Epithelial cell of proximal tubule (primary cell): Measurements from ENCODE around the gene STARD7. TPM values are rescaled to one million over a fixed set of nuclear protein-coding genes. Genes with fewer than 3 reads are reported as not detected.

Experiments used
- DNase-seq: peaks from one replicate; pipeline ENCODE4 v3.0.0-alpha.2; 2011; ENCODE audit warnings: low read depth
- H3K4me3 ChIP-seq: 2 replicates; pipeline ENCODE4 v1.5.1; 2011; ENCODE audit warnings: low read depth, mild to moderate bottlenecking, low read length
- total RNA-seq: library from RNA; depleted of rRNA; stranded (reverse); fragments of >200 nt; gene quantifications from 2 replicates; pipeline ENCODE4 v1.2.3, GENCODE V29; 2015
- TF ChIP-seq, protein P1 (sequence below): conservative IDR thresholded peaks from 2 replicates; pipeline ENCODE4 v1.5.1; 2012; ENCODE audit warnings: low read depth, mild to moderate bottlenecking, low read length

The STARD7 gene
- total RNA-seq, 1 donor from 2014 or later: 99.2 TPM

DNA sequence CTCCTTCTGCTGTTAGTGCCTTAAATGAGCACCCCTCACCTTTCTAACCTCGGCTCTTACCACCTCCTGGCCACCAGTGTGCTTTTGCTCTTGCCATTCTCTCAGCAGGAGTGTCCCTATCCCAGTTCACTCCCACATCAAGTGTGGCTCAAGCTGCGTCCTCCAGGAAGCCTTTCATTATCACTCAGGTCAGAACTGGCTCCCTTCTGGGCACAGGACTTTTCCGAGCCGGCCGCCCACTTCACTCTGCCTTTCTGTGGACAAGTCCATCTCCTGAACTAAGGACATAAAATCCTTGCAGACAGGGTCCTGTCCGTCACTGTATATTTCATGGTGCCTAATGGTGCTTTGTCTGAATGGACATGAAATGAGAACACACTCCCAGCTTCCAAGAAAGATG, 41.6 kb upstream of the STARD7 start:
- TF ChIP-seq, protein P1, sequence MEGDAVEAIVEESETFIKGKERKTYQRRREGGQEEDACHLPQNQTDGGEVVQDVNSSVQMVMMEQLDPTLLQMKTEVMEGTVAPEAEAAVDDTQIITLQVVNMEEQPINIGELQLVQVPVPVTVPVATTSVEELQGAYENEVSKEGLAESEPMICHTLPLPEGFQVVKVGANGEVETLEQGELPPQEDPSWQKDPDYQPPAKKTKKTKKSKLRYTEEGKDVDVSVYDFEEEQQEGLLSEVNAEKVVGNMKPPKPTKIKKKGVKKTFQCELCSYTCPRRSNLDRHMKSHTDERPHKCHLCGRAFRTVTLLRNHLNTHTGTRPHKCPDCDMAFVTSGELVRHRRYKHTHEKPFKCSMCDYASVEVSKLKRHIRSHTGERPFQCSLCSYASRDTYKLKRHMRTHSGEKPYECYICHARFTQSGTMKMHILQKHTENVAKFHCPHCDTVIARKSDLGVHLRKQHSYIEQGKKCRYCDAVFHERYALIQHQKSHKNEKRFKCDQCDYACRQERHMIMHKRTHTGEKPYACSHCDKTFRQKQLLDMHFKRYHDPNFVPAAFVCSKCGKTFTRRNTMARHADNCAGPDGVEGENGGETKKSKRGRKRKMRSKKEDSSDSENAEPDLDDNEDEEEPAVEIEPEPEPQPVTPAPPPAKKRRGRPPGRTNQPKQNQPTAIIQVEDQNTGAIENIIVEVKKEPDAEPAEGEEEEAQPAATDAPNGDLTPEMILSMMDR: no peak
- no peak for DNase-seq
- H3K4me3 ChIP-seq: no peak overlapping the region

DNA sequence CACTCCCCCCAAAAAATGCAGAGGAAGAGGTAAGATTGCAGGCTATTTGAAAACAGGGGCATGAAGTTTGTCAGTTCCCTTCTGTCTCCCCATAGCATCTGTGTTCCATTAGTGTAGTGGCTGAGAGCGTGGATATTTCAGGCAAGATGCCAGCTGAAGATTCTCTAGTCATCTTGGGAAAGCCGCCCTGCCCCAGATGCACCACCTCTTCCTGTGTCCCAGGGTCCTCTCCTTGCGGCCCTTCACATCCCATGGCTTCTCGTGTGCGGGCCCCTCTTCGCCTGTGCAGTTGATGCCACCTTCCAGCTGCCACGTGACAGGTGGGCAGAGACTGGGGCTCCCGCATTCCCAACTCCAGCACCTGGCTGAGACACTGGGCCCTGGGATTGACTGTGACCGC, 41.0 kb upstream of the STARD7 start:
- DNase-seq: no peak
- H3K4me3 ChIP-seq: no peak overlapping the region
- TF ChIP-seq, protein P1: no peak

DNA sequence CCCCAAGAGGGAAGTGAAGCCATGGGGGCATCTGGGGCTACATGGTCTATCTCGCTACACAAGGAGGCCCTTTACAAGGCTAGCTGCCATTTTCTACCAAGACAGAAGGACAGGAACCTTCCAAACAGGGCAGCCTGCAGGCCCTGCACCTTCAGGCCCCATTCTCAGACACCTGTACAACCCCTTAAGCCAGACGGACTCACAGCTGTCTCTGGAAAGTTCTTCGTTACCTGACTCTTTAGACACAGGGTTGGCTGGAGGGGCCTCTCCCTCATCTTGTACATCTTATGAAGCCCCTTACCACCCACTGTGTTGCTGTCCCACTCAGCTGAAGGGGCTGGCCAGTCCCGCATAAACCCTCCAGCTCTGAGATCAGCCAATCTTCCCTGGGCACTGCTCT, 40.0 kb upstream of the STARD7 start:
- TF ChIP-seq, protein P1: no peak

DNA sequence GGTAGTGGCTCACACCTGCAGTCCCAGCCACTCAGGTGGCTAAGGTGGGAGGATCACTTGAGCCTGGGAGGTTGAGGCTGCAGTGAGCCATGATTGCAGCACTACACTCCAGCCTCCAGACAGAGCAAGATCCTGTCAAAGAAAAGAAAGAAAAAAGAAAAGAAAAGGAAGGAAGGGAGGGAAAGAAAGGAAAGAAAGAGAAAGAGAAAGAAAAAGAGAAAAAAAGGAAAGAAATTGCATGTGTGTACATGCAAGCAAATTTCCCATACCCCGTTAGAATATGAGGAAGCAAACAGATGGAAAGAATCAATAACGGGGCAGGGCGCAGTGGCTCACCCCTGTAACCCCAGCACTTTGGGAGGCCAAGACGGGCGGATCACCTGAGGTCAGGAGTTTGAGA, 39.3 kb upstream of the STARD7 start:
- H3K4me3 ChIP-seq: no peak overlapping the region
- TF ChIP-seq, protein P1: no peak
- no peak for DNase-seq

More for the DNA sequence above, 40.0 kb upstream of the STARD7 start:
- DNase-seq: no peak
- no peak overlapping the region for H3K4me3 ChIP-seq

DNA sequence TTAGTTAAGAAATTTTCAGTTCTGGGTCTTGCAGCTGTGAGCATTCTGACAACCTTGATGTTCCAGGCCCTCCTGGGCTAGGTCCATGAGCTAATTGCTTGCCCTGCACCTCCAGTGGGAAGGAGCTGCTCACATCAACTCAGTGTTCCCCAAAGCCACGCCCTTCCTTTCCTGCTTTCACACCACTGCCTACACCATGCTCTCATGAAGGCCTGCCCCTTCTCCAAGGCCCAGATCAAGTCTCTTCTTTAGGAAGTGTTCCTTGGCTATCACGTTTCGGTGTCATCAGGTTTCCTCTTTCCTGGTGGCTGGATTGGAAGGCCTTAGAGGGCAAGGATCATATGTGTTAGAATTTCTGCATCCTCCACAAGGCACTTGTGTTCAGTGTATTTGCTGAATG, 38.4 kb upstream of the STARD7 start:
- DNase-seq: no peak
- no peak overlapping the region for H3K4me3 ChIP-seq
- TF ChIP-seq, protein P1: no peak

DNA sequence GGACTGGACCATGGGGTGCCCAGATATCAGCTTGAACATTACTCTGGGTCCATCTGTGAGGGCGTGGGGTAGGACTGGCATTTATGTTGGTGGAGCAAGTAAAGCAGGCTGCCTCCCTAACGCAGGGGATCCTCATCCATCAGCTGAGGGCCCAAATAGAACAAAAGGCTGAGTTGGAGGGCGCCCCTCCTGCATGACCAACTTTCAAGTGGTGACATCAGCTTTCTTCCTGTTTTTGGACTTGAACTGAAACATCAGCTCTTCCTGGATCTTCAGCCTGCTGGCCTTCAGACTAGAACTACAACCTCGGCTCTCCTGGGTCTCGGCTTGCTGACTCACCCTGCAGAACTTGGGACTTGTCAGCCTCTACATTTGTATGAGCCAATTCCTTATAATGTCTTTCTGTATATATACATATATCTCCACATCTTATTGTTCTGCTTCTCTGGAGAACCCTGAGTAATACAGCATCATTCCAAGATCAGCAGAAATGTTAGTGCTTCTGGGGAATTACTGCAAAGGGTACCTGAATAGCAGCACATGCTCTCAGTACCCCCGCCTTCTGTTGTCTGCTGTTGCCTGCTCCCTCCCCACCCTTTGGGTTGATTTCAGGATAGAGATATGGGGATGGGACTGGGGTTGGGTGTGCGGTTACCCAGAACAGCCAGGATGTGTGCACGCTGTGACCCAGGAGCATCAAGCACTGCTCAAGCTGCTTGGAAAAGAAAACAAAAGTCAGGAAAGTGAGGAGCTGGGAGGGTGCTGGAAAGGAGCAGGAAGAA, 37.2 kb upstream of the STARD7 start:
- DNase-seq: no peak

More for the DNA sequence above, 37.2 kb upstream of the STARD7 start:
- H3K4me3 ChIP-seq: no peak overlapping the region
- TF ChIP-seq, protein P1: no peak
